H1 (cell line): ENCODE measurements around the gene DDX47. TPM values are rescaled to one million over a fixed set of nuclear protein-coding genes. Genes with fewer than 3 reads are reported as not detected.

Experiments used
- CTCF ChIA-PET: fragments of 300-600 bp; sonication (Branson Sonifier 250); formaldehyde crosslinking; loops from one replicate; lab custom pipeline; 2021; ENCODE audit not compliant: partially characterized antibody; lab: Charles Lee
- POLR2A ChIA-PET: fragments of 300-600 bp; sonication (Branson Sonifier 250); formaldehyde crosslinking; loops from one replicate; lab custom pipeline; 2021; ENCODE audit warnings: inconsistent platforms; ENCODE audit not compliant: partially characterized antibody; lab: Charles Lee
- DNase-seq, 2 experiments: peaks; one replicate each; pipeline versions ENCODE4 v3.0.0 to v3.0.0-alpha.2; 2010 to 2022; ENCODE audit warnings: low spot score in 2 of 2, low read depth in 1 of 2, mixed read lengths in 1 of 2
- FAIRE-seq: peaks from 2 replicates; lab custom pipeline; 2011; peaks lifted over from hg19 to GRCh38; lab: Jason Lieb, UNC
- H2AFZ ChIP-seq: 2 replicates; pipeline ENCODE4 v1.8.1; 2012; ENCODE audit warnings: low read length, inconsistent platforms
- H2AK5ac ChIP-seq: 2 replicates; pipeline ENCODE4 v1.6.1; 2013; ENCODE audit warnings: low read depth, low read length
- H2BK120ac ChIP-seq: replicated peaks from 2 replicates; pipeline ENCODE3; 2013; ENCODE audit warnings: low read depth, low read length, inconsistent platforms
- H2BK12ac ChIP-seq: 2 replicates; pipeline ENCODE4 v1.6.1; 2013; ENCODE audit warnings: low read depth, low read length
- H2BK15ac ChIP-seq: 2 replicates; pipeline ENCODE4 v1.6.1; 2013; ENCODE audit warnings: low read length
- H2BK20ac ChIP-seq: 2 replicates; pipeline ENCODE4 v1.6.1; 2013; ENCODE audit warnings: low read length
- H2BK5ac ChIP-seq: 2 replicates; pipeline ENCODE4 v1.6.1; 2013; ENCODE audit warnings: low read depth, low read length
- H3K14ac ChIP-seq: 2 replicates; pipeline ENCODE4 v1.6.1; 2013; ENCODE audit warnings: inconsistent platforms; ENCODE audit not compliant: insufficient read length
- H3K18ac ChIP-seq: 2 replicates; pipeline ENCODE4 v1.6.1; 2013; ENCODE audit warnings: low read length; ENCODE audit errors: extremely low read depth
- H3K23ac ChIP-seq: 2 replicates; pipeline ENCODE4 v1.6.1; 2013; ENCODE audit warnings: inconsistent platforms; ENCODE audit not compliant: insufficient read length
- H3K23me2 ChIP-seq: 2 replicates; pipeline ENCODE4 v1.6.1; 2013; ENCODE audit warnings: low read depth, low read length
- H3K27ac ChIP-seq: 2 replicates; pipeline ENCODE4 v1.6.1; 2011; ENCODE audit warnings: low read depth, low read length, inconsistent platforms
- H3K27me3 ChIP-seq, 4 experiments: replicated peaks in 1 of 4; 1 replicate in 1 of 4; 2 replicates in 3 of 4; pipeline versions ENCODE4 v1.6.1 to v1.8.1; 2011 to 2013; ENCODE audit warnings: low read length in 3 of 4, mild to moderate bottlenecking in 3 of 4, inconsistent platforms in 2 of 4, mixed read lengths in 2 of 4, moderate library complexity in 1 of 4; ENCODE audit not compliant: control insufficient read depth in 3 of 4, insufficient read depth in 3 of 4; ENCODE audit errors: extremely low read depth in 1 of 4
- H3K36me3 ChIP-seq, 4 experiments: 2 replicates each; pipeline versions ENCODE4 v1.6.1 to v1.8.1; 2011 to 2013; ENCODE audit warnings: mild to moderate bottlenecking in 4 of 4, low read length in 3 of 4, moderate library complexity in 2 of 4, control low read depth in 1 of 4, inconsistent platforms in 1 of 4; ENCODE audit not compliant: insufficient read depth in 4 of 4, control insufficient read depth in 2 of 4
- H3K4ac ChIP-seq: replicated peaks from 2 replicates; pipeline ENCODE3; 2013; ENCODE audit warnings: low read length, low read depth, mixed read lengths, inconsistent platforms; ENCODE audit not compliant: insufficient read length
- H3K4me1 ChIP-seq, 4 experiments: replicated peaks in 1 of 4; 1 replicate in 1 of 4; 2 replicates in 3 of 4; pipeline versions ENCODE4 v1.6.1 to v1.8.1; 2011 to 2013; ENCODE audit warnings: low read length in 3 of 4, inconsistent platforms in 2 of 4, mixed read lengths in 1 of 4; ENCODE audit not compliant: insufficient read depth in 4 of 4, control insufficient read depth in 3 of 4
- H3K4me2 ChIP-seq, 2 experiments: 2 replicates each; pipeline versions ENCODE4 v1.6.1 to v1.8.1; 2011 to 2013; ENCODE audit warnings: low read depth in 2 of 2, low read length in 2 of 2, control low read depth in 1 of 2, inconsistent platforms in 1 of 2, mild to moderate bottlenecking in 1 of 2; ENCODE audit not compliant: insufficient read depth in 1 of 2
- H3K4me3 ChIP-seq, 4 experiments: fragments of 200-600, 300-600 bp in 1 of 4; sonication (generic), shearing (Covaris generic), sonication (Bioruptor Twin) in 1 of 4; 2 replicates each; pipeline versions ENCODE4 v1.5.1 to v1.8.1; 2011 to 2016; ENCODE audit warnings: low read length in 4 of 4, low read depth in 3 of 4, control low read depth in 2 of 4, inconsistent platforms in 2 of 4, mild to moderate bottlenecking in 2 of 4, mixed read lengths in 1 of 4, moderate library complexity in 1 of 4; ENCODE audit not compliant: insufficient read depth in 2 of 4; ENCODE audit errors: extremely low read depth in 1 of 4
- H3K56ac ChIP-seq: replicated peaks from 2 replicates; pipeline ENCODE3; 2013; ENCODE audit warnings: low read depth, mild to moderate bottlenecking, mixed read lengths, low read length, inconsistent platforms; ENCODE audit not compliant: insufficient read length
- H3K79me1 ChIP-seq: 2 replicates; pipeline ENCODE4 v1.6.1; 2013; ENCODE audit warnings: low read depth, low read length, control low read depth
- H3K79me2 ChIP-seq, 2 experiments: 2 replicates each; pipeline versions ENCODE4 v1.6.1 to v1.8.1; 2012 to 2013; ENCODE audit warnings: low read length in 2 of 2, mild to moderate bottlenecking in 2 of 2, inconsistent platforms in 1 of 2; ENCODE audit not compliant: insufficient read depth in 2 of 2, control insufficient read depth in 1 of 2
- H3K9ac ChIP-seq, 4 experiments: replicated peaks in 1 of 4; 1 replicate in 1 of 4; 2 replicates in 3 of 4; pipeline versions ENCODE4 v1.6.1 to v1.8.1; 2011 to 2013; ENCODE audit warnings: low read depth in 3 of 4, low read length in 3 of 4, control low read depth in 2 of 4, mild to moderate bottlenecking in 2 of 4, moderate library complexity in 2 of 4, inconsistent platforms in 1 of 4; ENCODE audit errors: extremely low read depth in 1 of 4
- H3K9me3 ChIP-seq, 2 experiments: 2 replicates each; pipeline versions ENCODE4 v1.6.1 to v1.8.1; 2012 to 2013; ENCODE audit warnings: mild to moderate bottlenecking in 2 of 2, moderate library complexity in 2 of 2, control low read depth in 1 of 2, inconsistent platforms in 1 of 2, low read depth in 1 of 2, low read length in 1 of 2, mixed read lengths in 1 of 2; ENCODE audit not compliant: insufficient read depth in 2 of 2
- H4K20me1 ChIP-seq, 2 experiments: replicated peaks in 1 of 2; 2 replicates each; pipeline versions ENCODE3 to v1.8.1; 2011 to 2013; ENCODE audit warnings: inconsistent platforms in 2 of 2, low read length in 2 of 2, mild to moderate bottlenecking in 1 of 2; ENCODE audit not compliant: insufficient read depth in 2 of 2, control insufficient read depth in 1 of 2
- H4K5ac ChIP-seq: 2 replicates; pipeline ENCODE4 v1.6.1; 2013; ENCODE audit warnings: low read length, low read depth, mixed read lengths, inconsistent platforms; ENCODE audit not compliant: insufficient read length
- H4K8ac ChIP-seq: 2 replicates; pipeline ENCODE4 v1.8.0; 2013; ENCODE audit warnings: mild to moderate bottlenecking, moderate library complexity, low read length, inconsistent platforms; ENCODE audit not compliant: insufficient read depth; ENCODE audit errors: extremely low read depth
- H4K91ac ChIP-seq: replicated peaks from 2 replicates; pipeline ENCODE3; 2013; ENCODE audit warnings: low read length, mixed read lengths, inconsistent platforms; ENCODE audit not compliant: insufficient read length
- GABPA ChIP-seq: IDR thresholded peaks from 2 replicates; pipeline ENCODE4 v1.6.1; 2011; ENCODE audit warnings: mild to moderate bottlenecking, low read length, moderate library complexity, borderline replicate concordance; ENCODE audit not compliant: insufficient read depth
- SP2 ChIP-seq: IDR thresholded peaks from 2 replicates; pipeline ENCODE4 v1.6.1; 2012; ENCODE audit warnings: mild to moderate bottlenecking, low read length, inconsistent platforms
- TAF7 ChIP-seq: optimal IDR thresholded peaks from 2 replicates; pipeline ENCODE3; 2011; ENCODE audit warnings: low read depth, mild to moderate bottlenecking, inconsistent platforms, low read length, moderate library complexity, borderline replicate concordance
- WGBS, 2 experiments: shearing (Covaris generic) in 1 of 2; methylation state at CpG; one replicate each; pipeline versions ENCODE4 v1.1.6 to v1.1.7; 2013 to 2015; ENCODE audit warnings: low lambda C conversion rate in 2 of 2, mixed read lengths in 2 of 2, inconsistent platforms in 1 of 2, low coverage in 1 of 2, missing lambda C conversion rate in 1 of 2; ENCODE audit not compliant: insufficient replicate concordance in 2 of 2, insufficient coverage in 1 of 2, insufficient read length in 1 of 2; ENCODE audit errors: extremely low coverage in 1 of 2, missing lambda C conversion rate in 1 of 2; 5-methylcytosine and 5-hydroxymethylcytosine counted together
- polyA plus RNA-seq, 7 experiments: library from polyadenylated mRNA; depleted of rRNA in 3 of 7; stranded (reverse) in 5 of 7; unstranded in 2 of 7; fragments of >200 nt in 5 of 7; fragments of 200-250 nt in 2 of 7; gene quantifications; 1 replicate in 5 of 7; 2 replicates in 1 of 7; 4 replicates in 1 of 7; pipeline versions ENCODE4 v1.2.1 to v1.2.3, GENCODE V29; 2011 to 2013; ENCODE audit warnings: missing spikeins in 2 of 7, mixed read lengths in 2 of 7
- total RNA-seq: library from RNA; stranded (reverse); fragmentation: NEBNext Ultra II Directional; extraction: Animal tissue kit (Norgen Biotek cat#: 25700); gene quantifications from 2 replicates; pipeline ENCODE4 v1.2.1, GENCODE V29; 2021

Gene DDX47
- total and polyA plus RNA-seq, 2 of the 8 experiments (the other 6 are each of a cell fraction or from before 2014, with no cell fraction given) = 54.4 to 74.2 TPM

GRCh38 chr12:12818701-12819100 lies 5.6 kb downstream of the DDX47 start:
- Histone ChIP-seq H3K14ac (no peak overlapping the region), H2AK5ac (no peak overlapping the region), H2AFZ (no peak overlapping the region), H3K4me2 (no peak overlapping the region), H4K20me1 (peaks cover 0 to 3% of the 10 kb centered on the region in 2 experiments), H4K5ac (no peak overlapping the region), H2BK120ac (no peak overlapping the region), H4K8ac (no peak overlapping the region), H4K91ac (no peak overlapping the region), H3K4me1 (no peaks in the 10 kb centered on the region; a peak in 1 of 7 replicates), H3K9ac (no peak overlapping the region), H3K27ac (no peak overlapping the region), H3K9me3 (no peaks in the 10 kb centered on the region), H2BK15ac (no peak overlapping the region), H3K27me3 (no peaks in the 10 kb centered on the region), H2BK20ac (no peak overlapping the region), H3K18ac (no peak overlapping the region), H2BK12ac (no peak overlapping the region), H3K4me3 (no peak overlapping the region), H3K36me3 (peaks cover 16 to 34% (median 22%) of the 10 kb centered on the region in 4 experiments), H3K4ac (no peak overlapping the region), H3K79me1 (no peaks in the 10 kb centered on the region; the same call in none of the 2 replicates), H3K23ac (no peak overlapping the region), H3K56ac (no peak overlapping the region), H3K79me2 (peaks cover 6 to 59% of the 10 kb centered on the region in 2 experiments; a peak in 3 of 4 replicates), H3K23me2 (no peaks in the 10 kb centered on the region; the same call in 1 of the 2 replicates), H2BK5ac (no peak overlapping the region)
- CTCF ChIA-PET = interaction anchor here (1.2 to 9.8 kb wide), 2 partner anchors 30 to 81 kb away, joined by 6 to 55 read pairs; no protein-coding TSS in a partner anchor
- no peak for FAIRE-seq
- POLR2A ChIA-PET = interaction anchor here (1.2 kb wide), 1 partner anchor 13 kb away, joined by 3 read pairs; no protein-coding TSS in a partner anchor
- 88% methylated on average over 4 of the region's 4 CpGs; no CpG with 5 or more reads in 1 of the 2 experiments for WGBS, 2 experiments
- no peak for DNase-seq
- TF ChIP-seq GABPA (no peak), TAF7 (no peak), SP2 (no peak)
